K562 (cell line): Measurements from ENCODE around the gene TRMT2A. TPM values are rescaled to one million over a fixed set of nuclear protein-coding genes. Genes with fewer than 3 reads are reported as not detected.

ENCODE experiments used
- ATAC-seq: fragments of 200-7000 bp; cut with Tn5 transposase; 3 replicates; pipeline ENCODE4 v1.9.1; 2020; ENCODE audit warnings: moderate library complexity
- BruUV-seq: library from RNA; stranded (reverse); fragments of 400-500 nt; replicated peaks from 2 replicates; lab custom pipeline; 2021; lab: Mats Ljungman, UMichigan
- CTCF ChIA-PET: fragments of 300-600 bp; formaldehyde crosslinking; extraction: SDS; loops from one replicate; lab custom pipeline; 2021; ENCODE audit warnings: low intra/inter-chr PET ratio; lab: Yijun Ruan, JAX
- POLR2A ChIA-PET: fragments of 300-600, 350-650 bp; sonication (Branson Sonifier 250); formaldehyde crosslinking; extraction: SDS; loops from one replicate; lab custom pipeline; 2021; ENCODE audit warnings: antibody characterized with exemption, inconsistent platforms; lab: Yijun Ruan, JAX
- DNase-seq, 4 experiments: peaks; one replicate each; pipeline versions ENCODE4 v3.0.0 to v3.0.0-alpha.2; 2011 to 2018; ENCODE audit warnings: low spot score in 3 of 4, mixed read lengths in 3 of 4; ENCODE audit errors: extremely low read depth in 1 of 4
- FAIRE-seq: peaks from 2 replicates; lab custom pipeline; 2011; peaks lifted over from hg19 to GRCh38; lab: Jason Lieb, UNC
- H2AFZ ChIP-seq: 2 replicates; pipeline ENCODE4 v1.6.0; 2011; ENCODE audit warnings: low read depth, low read length, control low read depth, inconsistent platforms
- H3K27ac ChIP-seq: fragments of 200-600 bp; 3 replicates; pipeline ENCODE4 v1.8.0; 2011; ENCODE audit warnings: low read depth, mild to moderate bottlenecking, control low read depth, inconsistent platforms, low read length, moderate library complexity, mixed read lengths; ENCODE audit errors: extremely low read depth
- H3K27me3 ChIP-seq, 2 experiments: fragments of 300-600 bp in 1 of 2; 2 replicates in 1 of 2; 3 replicates in 1 of 2; pipeline versions ENCODE4 v1.6.0 to v1.8.0; 2011; ENCODE audit warnings: inconsistent platforms in 2 of 2, low read length in 2 of 2, mild to moderate bottlenecking in 1 of 2, mixed read lengths in 1 of 2, moderate library complexity in 1 of 2; ENCODE audit not compliant: control insufficient read depth in 2 of 2, insufficient read depth in 2 of 2
- H3K36me3 ChIP-seq: fragments of 300-600 bp; 3 replicates; pipeline ENCODE4 v1.8.0; 2011; ENCODE audit warnings: mild to moderate bottlenecking, low read length, inconsistent platforms; ENCODE audit not compliant: control insufficient read depth, insufficient read depth
- H3K4me1 ChIP-seq, 2 experiments: fragments of 200-600 bp in 1 of 2; replicated peaks in 1 of 2; 2 replicates in 1 of 2; 3 replicates in 1 of 2; pipeline versions ENCODE4 v1.5.1 to v1.8.0; 2011; ENCODE audit warnings: inconsistent platforms in 2 of 2, low read length in 2 of 2, mild to moderate bottlenecking in 1 of 2, mixed read lengths in 1 of 2, moderate library complexity in 1 of 2; ENCODE audit not compliant: control insufficient read depth in 2 of 2, insufficient read depth in 2 of 2
- H3K4me2 ChIP-seq: 2 replicates; pipeline ENCODE4 v1.6.1; 2011; ENCODE audit warnings: low read length, control low read depth, inconsistent platforms, mixed read lengths; ENCODE audit not compliant: insufficient read depth
- H3K4me3 ChIP-seq: fragments of 200-600 bp; sonication (generic), shearing (Covaris generic); 2 replicates; pipeline ENCODE4 v1.5.1; 2016; ENCODE audit warnings: control low read depth, inconsistent platforms
- H3K79me2 ChIP-seq: fragments of 200-600 bp; 3 replicates; pipeline ENCODE4 v1.8.0; 2011; ENCODE audit warnings: low read length, inconsistent platforms; ENCODE audit not compliant: control insufficient read depth, insufficient read depth
- H3K9ac ChIP-seq, 2 experiments: 2 replicates each; pipeline versions ENCODE4 v1.6.0 to v1.6.1; 2011; ENCODE audit warnings: low read depth in 2 of 2, low read length in 2 of 2, control low read depth in 1 of 2, inconsistent platforms in 1 of 2, mild to moderate bottlenecking in 1 of 2, mixed read lengths in 1 of 2; ENCODE audit not compliant: insufficient read depth in 1 of 2
- H3K9me1 ChIP-seq: one replicate; pipeline ENCODE4 v1.6.0; 2011; ENCODE audit warnings: inconsistent platforms, mild to moderate bottlenecking, low read length, moderate library complexity; ENCODE audit not compliant: control insufficient read depth, insufficient read depth
- H3K9me3 ChIP-seq: replicated peaks from 2 replicates; pipeline ENCODE4 v1.5.1; 2011; ENCODE audit warnings: low read depth, low read length, inconsistent platforms; ENCODE audit not compliant: control insufficient read depth, insufficient read depth
- H4K20me1 ChIP-seq: replicated peaks from 2 replicates; pipeline ENCODE4 v1.6.1; 2011; ENCODE audit warnings: low read length, inconsistent platforms, mixed read lengths; ENCODE audit not compliant: control insufficient read depth, insufficient read depth
- BRCA1 ChIP-seq, 2 experiments: fragments of 450-650 bp in 1 of 2; sonication (generic) in 1 of 2; formaldehyde crosslinking in 1 of 2; IDR thresholded peaks; 2 replicates each; pipeline versions ENCODE4 v1.5.0 to v1.6.1; 2017 to 2020; ENCODE audit warnings: mild to moderate bottlenecking in 1 of 2, missing genetic modification reagents in 1 of 2
- CEBPB ChIP-seq: fragments of 450-650 bp; IDR thresholded peaks from 2 replicates; pipeline ENCODE4 v1.6.1; 2016; ENCODE audit warnings: missing genetic modification characterization, missing compliant biosample characterization
- CEBPG ChIP-seq, 3 experiments: fragments of 200-800 bp in 1 of 3; sonication (Bioruptor generic) in 1 of 3; sonication (generic) in 1 of 3; formaldehyde crosslinking in 1 of 3; IDR thresholded peaks in 2 of 3; conservative IDR thresholded peaks in 1 of 3; 2 replicates each; pipeline versions ENCODE4 v1.6.1 to v1.8.0; 2016 to 2022; ENCODE audit warnings: missing compliant biosample characterization in 2 of 3, missing genetic modification characterization in 2 of 3, mild to moderate bottlenecking in 1 of 3, missing genetic modification reagents in 1 of 3
- DIDO1 ChIP-seq: fragments of 450-650 bp; IDR thresholded peaks from 2 replicates; pipeline ENCODE4 v1.6.1; 2016; ENCODE audit warnings: low read depth, missing biosample characterization, missing genetic modification characterization
- FOXK2 ChIP-seq, 2 experiments: fragments of 450-650 bp; IDR thresholded peaks in 1 of 2; conservative IDR thresholded peaks in 1 of 2; 2 replicates each; pipeline ENCODE4 v1.6.1; 2016; ENCODE audit warnings: low read depth in 2 of 2, mild to moderate bottlenecking in 1 of 2
- GATAD2B ChIP-seq: fragments of 450-650 bp; IDR thresholded peaks from 2 replicates; pipeline ENCODE4 v1.6.1; 2017; ENCODE audit warnings: mild to moderate bottlenecking, borderline replicate concordance
- MYC ChIP-seq, 2 experiments: fragments of 250-450 bp in 1 of 2; sonication (Bioruptor Pico) in 1 of 2; IDR thresholded peaks; 2 replicates each; pipeline versions ENCODE4 v1.5.1 to v1.6.1; 2012 to 2021; ENCODE audit warnings: low read depth in 2 of 2, borderline replicate concordance in 1 of 2, improper control_type of control experiment in 1 of 2, low read length in 1 of 2, mild to moderate bottlenecking in 1 of 2, moderate library complexity in 1 of 2
- POLR2A ChIP-seq: fragments of 450-650 bp; conservative IDR thresholded peaks from 2 replicates; pipeline ENCODE4 v1.6.1; 2016
- RCOR1 ChIP-seq, 2 experiments: IDR thresholded peaks; 2 replicates each; pipeline ENCODE4 v1.6.1; 2012; ENCODE audit warnings: low read depth in 2 of 2, low read length in 2 of 2, borderline replicate concordance in 1 of 2, improper control_type of control experiment in 1 of 2
- RFX7 ChIP-seq: fragments of 250-450 bp; sonication (Bioruptor Pico); IDR thresholded peaks from 2 replicates; pipeline ENCODE4 v1.5.1; 2021; ENCODE audit warnings: mild to moderate bottlenecking
- SMARCA4 ChIP-seq: fragments of 450-650 bp; IDR thresholded peaks from 2 replicates; pipeline ENCODE4 v1.6.1; 2016
- TAF7 ChIP-seq: fragments of 450-650 bp; IDR thresholded peaks from 2 replicates; pipeline ENCODE4 v1.6.1; 2016; ENCODE audit warnings: missing genetic modification characterization, missing compliant biosample characterization
- YBX1 ChIP-seq: fragments of 450-650 bp; IDR thresholded peaks from 2 replicates; pipeline ENCODE4 v1.7.1; 2016; ENCODE audit warnings: mild to moderate bottlenecking
- WGBS: fragments of 100-300 bp; shearing (Covaris generic); methylation state at CpG from one replicate; pipeline ENCODE4 v1.1.6; 2016; ENCODE audit warnings: low coverage, mixed read lengths; ENCODE audit not compliant: insufficient coverage; ENCODE audit errors: missing lambda C conversion rate; 5-methylcytosine and 5-hydroxymethylcytosine counted together
- in situ Hi-C: fragments of 300-500 bp; cut with MboI; formaldehyde crosslinking; loops from 4 replicates; pipeline ENCODE4 v1.15.0; 2018; ENCODE audit warnings: inconsistent platforms, mixed read lengths
- intact Hi-C: fragments of 100-400 bp; cut with micrococcal nuclease; formaldehyde crosslinking; loops from 2 replicates; pipeline ENCODE4 v1.14.2; 2022
- polyA plus RNA-seq, 8 experiments: library from polyadenylated mRNA; depleted of rRNA in 4 of 8; stranded (reverse) in 5 of 8; unstranded in 3 of 8; fragments of >200 nt; fragmentation: Nextera tagmentation in 2 of 8; fragmentation: Illumina TruSeq in 1 of 8; extraction: Ambion mirVana in 2 of 8; extraction: Trizol in 1 of 8; gene quantifications; 2 replicates each; pipeline versions ENCODE4 v1.2.1 to v1.2.3, GENCODE V29; 2011 to 2014; ENCODE audit warnings: inconsistent platforms in 1 of 8, missing spikeins in 1 of 8
- total RNA-seq, 7 experiments: library from RNA; depleted of rRNA in 6 of 7; stranded (reverse); fragments of >200 nt in 6 of 7; fragmentation: Illumina TruSeq in 2 of 7; extraction: Trizol in 2 of 7; gene quantifications; 2 replicates each; pipeline versions ENCODE4 v1.2.1 to v1.2.3, GENCODE V29; 2011 to 2021; ENCODE audit warnings: low replicate concordance in 1 of 7
- TF ChIP-seq, protein P1 (sequence below), 3 experiments: fragments of 200-800 bp in 1 of 3; sonication (Bioruptor generic) in 1 of 3; sonication (generic) in 1 of 3; formaldehyde crosslinking in 1 of 3; IDR thresholded peaks; 2 replicates each; pipeline versions ENCODE4 v1.6.1 to v1.8.0; 2016 to 2022; ENCODE audit warnings: mild to moderate bottlenecking in 2 of 3, missing compliant biosample characterization in 2 of 3, missing genetic modification characterization in 2 of 3, missing genetic modification reagents in 1 of 3
- TF ChIP-seq, protein P2 (sequence below): IDR thresholded peaks from 2 replicates; pipeline ENCODE4 v1.6.1; 2011; ENCODE audit not compliant: insufficient read length; ENCODE audit errors: extremely low read depth
- TF ChIP-seq, protein P3 (sequence below): fragments of 250-450 bp; sonication (Bioruptor Pico); IDR thresholded peaks from 2 replicates; pipeline ENCODE4 v1.5.0; 2021
- TF ChIP-seq, protein P4 (sequence below): fragments of 250-450 bp; sonication (Bioruptor Pico); IDR thresholded peaks from 2 replicates; pipeline ENCODE4 v1.4.0; 2020

TRMT2A gene
- total and polyA plus RNA-seq, 9 of the 15 experiments (the other 6 are each of a cell fraction or from before 2014, with no cell fraction given), result 1.6 to 265 (median 140) TPM

DNA sequence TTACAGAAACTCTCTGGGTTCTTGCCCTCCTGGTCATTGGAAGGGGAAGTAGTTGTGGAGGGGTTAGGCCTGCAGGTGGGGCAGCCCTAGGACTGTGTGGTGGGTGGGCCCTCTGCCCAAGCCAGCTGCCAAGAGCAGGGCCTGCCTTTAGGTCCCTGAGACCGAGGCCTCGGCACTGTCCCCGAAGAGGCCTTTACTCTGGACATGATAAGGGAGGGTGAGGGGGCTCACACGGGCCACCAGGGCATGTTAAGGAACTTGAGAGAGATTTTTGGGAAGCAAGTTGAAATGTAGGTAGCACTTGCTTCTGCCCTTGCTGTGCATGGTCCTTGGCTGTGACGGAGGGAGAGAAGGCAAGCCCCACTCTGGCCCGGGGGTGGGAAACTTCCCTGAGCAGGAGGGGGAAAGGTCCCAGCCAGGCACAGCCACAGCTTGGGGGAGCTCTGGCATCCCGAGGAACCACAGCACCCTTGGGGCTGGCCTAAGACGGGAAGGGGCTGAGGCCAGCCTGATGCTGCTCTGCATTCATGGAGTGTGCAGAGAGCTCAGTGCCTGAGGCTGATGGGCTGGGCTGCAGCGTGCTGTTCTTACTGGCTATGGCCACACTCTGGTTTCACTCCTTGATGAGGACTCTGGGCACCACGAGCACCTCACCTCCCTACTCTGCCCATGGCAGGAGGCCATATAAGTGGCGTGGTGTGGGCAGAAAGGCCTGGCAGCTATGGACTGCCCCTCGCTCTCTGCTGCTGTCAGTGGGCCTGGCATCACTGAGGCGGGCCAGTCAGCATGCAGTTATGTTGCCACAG lies 8.9 kb downstream of the TRMT2A start:
- FAIRE-seq, result no peak
- no peak for ATAC-seq
- no peak overlapping the region for H2AFZ ChIP-seq
- ChIA-PET POLR2A (interaction anchor here (0.5 to 20.7 kb wide), 26 partner anchors 10 to 874 kb away, joined by 3 to 513 read pairs (median 3); partner anchors contain the start of genes DGCR6L, LZTR1, RANBP1 and TANGO2), CTCF (no interaction called here)
- no TSS peak for BruUV-seq
- H3K36me3 ChIP-seq, result peaks cover 97% of the 10 kb centered on the region
- peaks cover 80% of the 10 kb centered on the region for H4K20me1 ChIP-seq
- H3K9ac ChIP-seq, result peak overlapping the region in 1 of 2 experiments; percentile 48; a peak in 2 of 4 replicates
- no peak overlapping the region for H3K27ac ChIP-seq
- 85% methylated on average over 13 of the region's 13 CpGs for WGBS
- H3K4me1 ChIP-seq, result peaks cover 0 to 58% of the 10 kb centered on the region in 2 experiments; a peak in 3 of 5 replicates
- H3K9me1 ChIP-seq, result peaks cover 5% of the 10 kb centered on the region
- in situ Hi-C loops, result no loop called here
- H3K4me3 ChIP-seq, result no peak overlapping the region
- H3K4me2 ChIP-seq, result no peak overlapping the region
- DNase-seq, result no peak
- H3K27me3 ChIP-seq, result no peaks in the 10 kb centered on the region
- H3K9me3 ChIP-seq, result no peaks in the 10 kb centered on the region
- intact Hi-C loops, result no loop called here
- peaks cover 20% of the 10 kb centered on the region for H3K79me2 ChIP-seq
- TF ChIP-seq MYC (IDR thresholded peaks at IDR 0.05; ENCODE audit: low read depth, low read length), result no peak
- TF ChIP-seq MYC (CRISPR knock-in tag; IDR thresholded peaks at IDR 0.05; ENCODE audit: borderline replicate concordance, low read depth), result 0 out of 2 replicates have a peak, but pooled peaks have one; percentile 17
- TF ChIP-seq, protein P1, sequence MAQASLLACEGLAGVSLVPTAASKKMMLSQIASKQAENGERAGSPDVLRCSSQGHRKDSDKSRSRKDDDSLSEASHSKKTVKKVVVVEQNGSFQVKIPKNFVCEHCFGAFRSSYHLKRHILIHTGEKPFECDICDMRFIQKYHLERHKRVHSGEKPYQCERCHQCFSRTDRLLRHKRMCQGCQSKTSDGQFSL (CRISPR knock-in tag; IDR thresholded peaks at IDR 0.05), result no peak
- TF ChIP-seq, protein P1 (tag; IDR thresholded peaks at IDR 0.05), result no peak
- no peak for TF ChIP-seq BRCA1 (IDR thresholded peaks at IDR 0.05)
- TF ChIP-seq BRCA1 (CRISPR knock-in tag; IDR thresholded peaks at IDR 0.05), result no peak
- TF ChIP-seq CEBPG (CRISPR knock-in tag; IDR thresholded peaks at IDR 0.05), result no peak
- no peak for TF ChIP-seq CEBPG (tag; conservative IDR thresholded peaks at IDR 0.05 in 1 of 2, IDR thresholded peaks at IDR 0.05 in 1 of 2)
- TF ChIP-seq CEBPB (tag), result no peak
- no peak for TF ChIP-seq GATAD2B
- peak; percentile 31 for TF ChIP-seq POLR2A
- no peak for TF ChIP-seq RCOR1 (IDR thresholded peaks at IDR 0.05; ENCODE audit: borderline replicate concordance in 1 of 2, low read depth in 2 of 2, low read length in 2 of 2)
- TF ChIP-seq, protein P2, sequence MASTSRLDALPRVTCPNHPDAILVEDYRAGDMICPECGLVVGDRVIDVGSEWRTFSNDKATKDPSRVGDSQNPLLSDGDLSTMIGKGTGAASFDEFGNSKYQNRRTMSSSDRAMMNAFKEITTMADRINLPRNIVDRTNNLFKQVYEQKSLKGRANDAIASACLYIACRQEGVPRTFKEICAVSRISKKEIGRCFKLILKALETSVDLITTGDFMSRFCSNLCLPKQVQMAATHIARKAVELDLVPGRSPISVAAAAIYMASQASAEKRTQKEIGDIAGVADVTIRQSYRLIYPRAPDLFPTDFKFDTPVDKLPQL, result no peak
- TF ChIP-seq YBX1, result no peak
- TF ChIP-seq RFX7 (CRISPR knock-in tag), result no peak
- TF ChIP-seq, protein P3, sequence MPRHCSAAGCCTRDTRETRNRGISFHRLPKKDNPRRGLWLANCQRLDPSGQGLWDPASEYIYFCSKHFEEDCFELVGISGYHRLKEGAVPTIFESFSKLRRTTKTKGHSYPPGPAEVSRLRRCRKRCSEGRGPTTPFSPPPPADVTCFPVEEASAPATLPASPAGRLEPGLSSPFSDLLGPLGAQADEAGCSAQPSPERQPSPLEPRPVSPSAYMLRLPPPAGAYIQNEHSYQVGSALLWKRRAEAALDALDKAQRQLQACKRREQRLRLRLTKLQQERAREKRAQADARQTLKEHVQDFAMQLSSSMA (CRISPR knock-in tag), result no peak
- no peak for TF ChIP-seq FOXK2 (conservative IDR thresholded peaks at IDR 0.05 in 1 of 2, IDR thresholded peaks at IDR 0.05 in 1 of 2; ENCODE audit: low read depth in 2 of 2)
- TF ChIP-seq SMARCA4, result no peak
- no peak for TF ChIP-seq TAF7 (tag)
- TF ChIP-seq, protein P4, sequence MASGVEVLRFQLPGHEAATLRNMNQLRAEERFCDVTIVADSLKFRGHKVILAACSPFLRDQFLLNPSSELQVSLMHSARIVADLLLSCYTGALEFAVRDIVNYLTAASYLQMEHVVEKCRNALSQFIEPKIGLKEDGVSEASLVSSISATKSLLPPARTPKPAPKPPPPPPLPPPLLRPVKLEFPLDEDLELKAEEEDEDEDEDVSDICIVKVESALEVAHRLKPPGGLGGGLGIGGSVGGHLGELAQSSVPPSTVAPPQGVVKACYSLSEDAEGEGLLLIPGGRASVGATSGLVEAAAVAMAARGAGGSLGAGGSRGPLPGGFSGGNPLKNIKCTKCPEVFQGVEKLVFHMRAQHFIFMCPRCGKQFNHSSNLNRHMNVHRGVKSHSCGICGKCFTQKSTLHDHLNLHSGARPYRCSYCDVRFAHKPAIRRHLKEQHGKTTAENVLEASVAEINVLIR (CRISPR knock-in tag), result no peak
- TF ChIP-seq DIDO1, result no peak
